Right atrium auricular region (tissue), 2 donors: ENCODE results near the gene CFAP69. TPM values are rescaled to one million over a fixed set of nuclear protein-coding genes. Genes with fewer than 3 reads are reported as not detected.

ENCODE experiments used
- DNase-seq: peaks from one replicate; pipeline ENCODE4 v3.0.0-alpha.2; 2019; ENCODE audit warnings: low spot score
- H3K27ac ChIP-seq, 2 donors: fragments of 200-600 bp; sonication (generic); 1 replicate in 1 of 2; 2 replicates in 1 of 2; pipeline ENCODE4 v1.5.1; 2016 to 2019
- H3K27me3 ChIP-seq, 2 donors: fragments of 200-600 bp; sonication (generic); one replicate each; pipeline versions ENCODE4 v1.5.1 to v1.6.0; 2017 to 2019
- H3K36me3 ChIP-seq: fragments of 200-600 bp; sonication (generic); one replicate; pipeline ENCODE4 v1.5.1; 2016
- H3K4me1 ChIP-seq, 2 donors: fragments of 200-600 bp; sonication (generic); one replicate each; pipeline versions ENCODE4 v1.5.1 to v1.6.0; 2017 to 2019
- H3K4me3 ChIP-seq, 2 donors: fragments of 200-600 bp; sonication (generic); 1 replicate in 1 of 2; 2 replicates in 1 of 2; pipeline ENCODE4 v1.5.1; 2017 to 2019; ENCODE audit warnings: mild to moderate bottlenecking in 1 of 2, moderate library complexity in 1 of 2
- H3K9me3 ChIP-seq, 2 donors: fragments of 200-600 bp; sonication (generic); one replicate each; pipeline ENCODE4 v1.5.1; 2019
- total RNA-seq, 2 donors: library from RNA; depleted of rRNA; stranded (reverse); fragments of >200 nt; gene quantifications; one replicate each; pipeline ENCODE4 v1.1.0, GENCODE V29; 2016
- TF ChIP-seq, protein P1 (sequence below), 2 donors: fragments of 200-600 bp; sonication (generic); IDR thresholded peaks; one replicate each; pipeline ENCODE4 v1.5.1; 2019; ENCODE audit warnings: antibody characterized with exemption in 2 of 2

CFAP69 gene
- total RNA-seq, 2 donors from 2014 or later: 1.2 to 3.7 TPM

DNA sequence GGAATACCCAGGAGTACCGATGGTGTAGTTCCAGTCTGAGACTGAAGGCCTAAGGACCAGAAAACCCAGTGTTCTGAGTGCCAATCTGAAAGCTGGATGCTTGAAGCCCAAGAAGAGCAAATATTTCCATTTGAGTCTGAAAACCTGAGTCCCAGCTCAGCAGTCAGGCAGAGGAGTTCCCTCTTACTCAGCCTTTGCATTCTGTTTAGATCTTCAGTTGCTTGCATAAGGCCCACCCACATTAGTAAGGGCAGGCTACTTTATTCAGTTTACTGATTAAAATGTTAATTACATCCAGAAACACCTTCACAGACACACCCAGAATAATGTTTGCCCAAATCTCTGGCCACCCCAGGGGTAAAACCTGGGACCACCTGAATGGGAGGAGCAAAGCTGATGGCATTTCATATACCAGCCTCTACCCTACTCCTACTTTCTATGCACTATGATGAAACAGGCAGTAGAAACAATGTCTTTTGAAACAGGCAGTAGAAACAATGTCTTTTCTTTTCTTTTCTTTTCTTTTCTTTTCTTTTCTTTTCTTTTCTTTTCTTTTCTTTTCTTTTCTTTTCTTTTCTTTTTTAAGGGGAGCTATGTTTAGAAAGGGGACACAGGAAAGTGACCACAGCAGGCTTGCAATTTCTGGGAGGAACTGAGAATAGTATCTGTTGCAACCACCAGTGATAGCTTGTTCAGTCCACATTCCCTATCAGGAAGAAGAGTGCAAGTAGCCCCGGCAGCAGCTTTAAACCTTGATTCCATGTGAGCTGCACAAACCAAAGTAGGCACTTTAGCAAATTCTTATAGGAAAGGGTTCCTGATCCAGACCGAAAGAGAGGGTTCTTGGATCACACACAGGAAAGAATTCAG lies 45.5 kb downstream of the CFAP69 start:
- no peak for DNase-seq
- no peaks in the 10 kb centered on the region for H3K4me1 ChIP-seq
- TF ChIP-seq, protein P1, sequence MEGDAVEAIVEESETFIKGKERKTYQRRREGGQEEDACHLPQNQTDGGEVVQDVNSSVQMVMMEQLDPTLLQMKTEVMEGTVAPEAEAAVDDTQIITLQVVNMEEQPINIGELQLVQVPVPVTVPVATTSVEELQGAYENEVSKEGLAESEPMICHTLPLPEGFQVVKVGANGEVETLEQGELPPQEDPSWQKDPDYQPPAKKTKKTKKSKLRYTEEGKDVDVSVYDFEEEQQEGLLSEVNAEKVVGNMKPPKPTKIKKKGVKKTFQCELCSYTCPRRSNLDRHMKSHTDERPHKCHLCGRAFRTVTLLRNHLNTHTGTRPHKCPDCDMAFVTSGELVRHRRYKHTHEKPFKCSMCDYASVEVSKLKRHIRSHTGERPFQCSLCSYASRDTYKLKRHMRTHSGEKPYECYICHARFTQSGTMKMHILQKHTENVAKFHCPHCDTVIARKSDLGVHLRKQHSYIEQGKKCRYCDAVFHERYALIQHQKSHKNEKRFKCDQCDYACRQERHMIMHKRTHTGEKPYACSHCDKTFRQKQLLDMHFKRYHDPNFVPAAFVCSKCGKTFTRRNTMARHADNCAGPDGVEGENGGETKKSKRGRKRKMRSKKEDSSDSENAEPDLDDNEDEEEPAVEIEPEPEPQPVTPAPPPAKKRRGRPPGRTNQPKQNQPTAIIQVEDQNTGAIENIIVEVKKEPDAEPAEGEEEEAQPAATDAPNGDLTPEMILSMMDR (IDR thresholded peaks at IDR 0.05): no peak
- no peak overlapping the region for H3K27ac ChIP-seq
- no peaks in the 10 kb centered on the region for H3K9me3 ChIP-seq
- H3K36me3 ChIP-seq: no peaks in the 10 kb centered on the region
- no peak overlapping the region for H3K4me3 ChIP-seq
- no peaks in the 10 kb centered on the region for H3K27me3 ChIP-seq

DNA sequence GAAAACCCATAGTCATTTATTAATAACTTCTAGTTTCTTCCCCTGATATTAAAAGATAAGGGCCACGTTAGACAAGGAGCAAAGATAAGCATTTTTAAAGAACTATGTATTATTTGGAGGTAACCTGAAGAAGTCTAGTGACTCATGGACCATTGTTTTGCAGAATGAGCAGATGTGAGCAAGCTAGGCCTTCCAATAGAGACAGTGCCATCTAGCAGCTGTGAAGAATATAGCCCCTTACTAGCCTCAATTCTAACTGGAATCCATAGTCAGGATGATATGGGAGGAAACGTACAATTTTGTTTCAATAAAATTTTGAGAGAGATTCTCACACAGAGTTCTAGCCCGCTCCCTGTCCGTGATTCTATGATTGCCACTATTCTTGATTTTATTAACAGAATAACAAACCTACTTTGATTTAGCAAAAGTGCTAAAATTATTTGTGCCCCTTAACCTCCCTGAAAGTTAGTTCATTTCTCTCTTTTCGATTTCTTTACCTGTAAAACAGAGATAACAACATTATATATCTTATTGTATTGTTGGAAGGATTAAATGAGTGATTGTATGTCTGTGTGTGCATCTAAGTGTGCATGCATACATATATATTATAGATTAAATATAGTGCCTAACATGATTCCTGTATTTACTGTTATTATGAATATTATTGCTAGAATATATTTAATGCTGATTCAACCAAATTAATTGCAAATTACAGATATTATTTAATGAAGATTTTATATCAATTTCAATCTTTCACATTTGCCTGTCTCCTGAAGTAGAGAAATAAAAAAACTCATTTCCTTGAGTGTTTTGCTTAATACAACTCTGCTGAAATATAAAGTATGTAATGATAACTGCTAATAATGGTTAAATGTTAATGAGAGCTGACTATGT lies 53.4 kb downstream of the CFAP69 start:
- no peak for DNase-seq
- TF ChIP-seq, protein P1 (IDR thresholded peaks at IDR 0.05): peak; percentile 48 to 57

DNA sequence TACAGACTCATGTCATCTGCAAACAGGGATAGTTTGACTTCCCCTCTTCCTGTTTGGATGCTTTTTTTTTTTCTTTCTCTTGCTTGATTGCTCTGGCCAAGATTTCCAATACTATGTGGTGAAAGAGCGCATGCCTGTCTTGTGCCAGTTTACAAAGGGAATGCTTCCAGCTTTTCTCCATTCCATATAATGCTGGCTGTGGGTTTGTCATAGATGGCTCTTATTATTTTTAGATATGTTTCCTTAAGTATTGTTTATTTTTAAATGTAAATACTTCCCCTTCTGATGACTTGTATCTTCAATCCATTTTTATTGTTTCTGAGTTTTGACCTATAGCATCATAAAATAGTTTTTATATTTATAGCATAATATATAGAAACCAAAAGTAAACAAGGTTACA lies 58.3 kb downstream of the CFAP69 start:
- H3K9me3 ChIP-seq: no peaks in the 10 kb centered on the region
- DNase-seq: no peak
- no peak overlapping the region for H3K4me3 ChIP-seq
- TF ChIP-seq, protein P1 (IDR thresholded peaks at IDR 0.05): no peak
- no peak overlapping the region for H3K27ac ChIP-seq
- peaks cover 7% of the 10 kb centered on the region for H3K36me3 ChIP-seq
- H3K4me1 ChIP-seq: no peaks in the 10 kb centered on the region
- H3K27me3 ChIP-seq: no peaks in the 10 kb centered on the region

More for the DNA sequence above, 53.4 kb downstream of the CFAP69 start:
- Histone ChIP-seq H3K4me3 (no peak overlapping the region), H3K27me3 (no peaks in the 10 kb centered on the region), H3K4me1 (no peaks in the 10 kb centered on the region), H3K27ac (no peak overlapping the region), H3K9me3 (no peaks in the 10 kb centered on the region), H3K36me3 (no peaks in the 10 kb centered on the region)

DNA sequence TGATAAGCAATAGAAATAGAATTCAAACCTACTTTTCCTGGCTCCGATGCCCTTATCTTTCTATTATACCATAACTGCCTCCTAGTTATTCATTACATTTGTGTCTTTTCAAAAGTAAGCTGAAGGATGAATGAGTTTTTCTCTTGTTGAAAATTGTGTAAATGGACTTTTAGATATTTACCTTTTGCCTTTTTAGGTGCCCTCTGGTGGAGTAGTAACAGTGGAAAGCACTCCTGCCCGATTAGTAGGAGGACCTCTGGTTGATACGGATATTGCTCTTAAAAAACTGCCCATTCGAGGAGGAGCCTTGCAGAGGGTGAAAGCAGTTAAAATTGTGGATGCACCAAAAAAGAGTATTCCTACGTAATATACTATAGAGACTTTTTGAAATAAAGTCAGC lies 64.9 kb downstream of the CFAP69 start:
- Histone ChIP-seq H3K4me1 (no peaks in the 10 kb centered on the region), H3K36me3 (peaks cover 18% of the 10 kb centered on the region), H3K27ac (no peak overlapping the region), H3K4me3 (no peak overlapping the region), H3K27me3 (no peaks in the 10 kb centered on the region), H3K9me3 (no peaks in the 10 kb centered on the region)
- no peak for DNase-seq
- TF ChIP-seq, protein P1 (IDR thresholded peaks at IDR 0.05): no peak

DNA sequence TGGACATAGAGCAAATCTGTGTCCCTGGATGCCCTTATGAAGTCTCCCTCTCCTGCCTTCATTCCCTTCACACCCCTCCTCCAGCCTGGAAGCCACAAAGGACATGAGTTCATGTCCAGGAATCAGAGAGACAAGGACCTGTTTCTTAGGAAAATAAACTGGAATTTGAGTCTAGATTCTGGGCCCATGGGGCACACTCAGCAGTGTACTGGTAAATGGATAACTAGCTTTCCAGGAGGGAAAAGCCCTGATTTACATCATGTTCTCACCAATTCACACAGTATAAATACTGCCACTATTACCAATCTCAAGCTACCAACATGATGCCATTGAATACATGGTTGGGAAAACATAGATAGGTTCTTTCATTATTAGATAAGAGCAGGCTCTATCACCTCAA lies 66.2 kb downstream of the CFAP69 start:
- TF ChIP-seq, protein P1 (IDR thresholded peaks at IDR 0.05): no peak
- no peak overlapping the region for H3K4me3 ChIP-seq
- H3K36me3 ChIP-seq: peaks cover 18% of the 10 kb centered on the region
- no peak for DNase-seq
- H3K9me3 ChIP-seq: no peaks in the 10 kb centered on the region
- H3K27me3 ChIP-seq: no peaks in the 10 kb centered on the region
- no peak overlapping the region for H3K27ac ChIP-seq
- no peaks in the 10 kb centered on the region for H3K4me1 ChIP-seq
